Measurements from ENCODE around the gene IFT81. TPM values are rescaled to one million over a fixed set of nuclear protein-coding genes. Genes with fewer than 3 reads are reported as not detected.

The IFT81 gene
- total RNA-seq, 5 donors from 2014 or later (not counting 1 experiment from before 2014, with no cell fraction given), result 0.73 to 2.3 (median 1.5) TPM

DNA sequence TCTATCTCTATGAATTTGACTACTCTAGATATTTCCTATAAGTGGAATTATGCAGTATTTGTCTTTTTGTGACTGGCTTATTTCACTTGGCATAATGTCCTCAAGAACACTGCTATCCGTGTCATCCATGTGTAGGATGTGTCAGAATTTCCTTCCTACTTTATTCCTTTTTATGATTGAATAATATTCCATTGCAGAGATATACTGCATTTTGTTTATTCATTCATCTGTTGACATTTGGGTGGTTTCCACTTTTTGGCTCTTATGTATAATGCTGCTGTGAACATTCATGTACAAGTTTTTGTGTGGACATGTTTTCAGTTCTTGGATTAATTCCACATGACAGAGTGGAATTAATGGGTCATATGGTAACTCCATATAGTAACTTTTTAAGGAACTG, 111.2 kb downstream of the IFT81 start:
- Histone ChIP-seq H3K4me1 (ENCODE audit: control insufficient read depth in 1 of 2, extremely low read depth in 1 of 2, insufficient read depth in 2 of 2, low read length in 2 of 2) (no peaks in the 10 kb centered on the region), H3K9me3 (no peaks in the 10 kb centered on the region), H3K36me3 (ENCODE audit: control insufficient read depth in 2 of 2, extremely low read depth in 1 of 2, insufficient read depth in 1 of 2, low read length in 1 of 2) (no peaks in the 10 kb centered on the region), H3K4me3 (ENCODE audit: control insufficient read depth in 1 of 2, extremely low read depth in 1 of 2, low read length in 1 of 2) (no peak overlapping the region), H3K27ac (ENCODE audit: low read length) (no peak overlapping the region), H3K27me3 (replicated peaks in 1 of 2; ENCODE audit: control insufficient read depth in 2 of 2, extremely low read depth in 1 of 2, insufficient read depth in 2 of 2, low read length in 1 of 2) (peaks cover 0 to 6% of the 10 kb centered on the region in 2 experiments)
- H3K27me3 Mint-ChIP-seq, result peaks cover 3 to 11% of the 10 kb centered on the region in 2 donors
- POLR2A ChIA-PET, result no interaction called here
- no peaks in the 10 kb centered on the region for H3K9me3 Mint-ChIP-seq
- ATAC-seq (replicated peaks in 1 of 4) (no peak), DNase-seq (no peak)
- no peak overlapping the region for H3K4me3 Mint-ChIP-seq
- no peak overlapping the region for H3K27ac Mint-ChIP-seq
- H3K36me3 Mint-ChIP-seq, result peaks cover 4% of the 10 kb centered on the region
- CTCF ChIA-PET, result no interaction called here
- WGBS (ENCODE audit: insufficient coverage), result no CpG with 5 or more reads among the region's 1 CpG
- no peaks in the 10 kb centered on the region for H3K4me1 Mint-ChIP-seq

DNA sequence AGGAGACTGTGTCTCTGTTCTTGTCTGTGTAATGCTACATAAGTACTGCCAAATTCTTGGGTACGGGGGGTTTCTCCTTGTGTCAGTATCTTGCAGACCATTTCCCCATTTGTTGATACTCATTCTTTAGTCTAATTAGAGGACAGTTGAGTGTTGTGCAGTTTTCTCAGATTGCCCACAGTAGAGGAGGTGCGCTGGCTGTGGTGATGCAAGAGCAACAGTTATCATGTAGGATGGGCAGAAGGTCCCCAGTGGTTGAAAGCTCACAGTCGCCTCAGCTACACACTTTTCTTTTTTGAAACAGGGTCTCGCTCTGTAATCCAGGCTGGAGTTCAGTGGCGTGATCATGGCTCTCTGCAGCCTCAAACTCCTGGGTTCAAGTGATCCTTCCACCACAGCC, 119.1 kb downstream of the IFT81 start:
- DNase-seq, result no peak
- ChIA-PET POLR2A (no interaction called here), CTCF (interaction anchor here (0.5 to 0.9 kb wide), 3 partner anchors 144 to 1725 kb away, joined by 3 to 6 read pairs (median 4); no protein-coding TSS in a partner anchor)
- Histone ChIP-seq H3K4me3 (ENCODE audit: control insufficient read depth in 1 of 2, extremely low read depth in 1 of 2, low read length in 1 of 2) (no peak overlapping the region), H3K27me3 (replicated peaks in 1 of 2; ENCODE audit: control insufficient read depth in 2 of 2, extremely low read depth in 1 of 2, insufficient read depth in 2 of 2, low read length in 1 of 2) (peaks cover 0 to 2% of the 10 kb centered on the region in 2 experiments), H3K36me3 (ENCODE audit: control insufficient read depth in 2 of 2, extremely low read depth in 1 of 2, insufficient read depth in 1 of 2, low read length in 1 of 2) (no peaks in the 10 kb centered on the region), H3K4me1 (ENCODE audit: control insufficient read depth in 1 of 2, extremely low read depth in 1 of 2, insufficient read depth in 2 of 2, low read length in 2 of 2) (no peaks in the 10 kb centered on the region), H3K9me3 (no peaks in the 10 kb centered on the region), H3K27ac (ENCODE audit: low read length) (no peak overlapping the region)
- no peak for ATAC-seq (replicated peaks in 1 of 4)
- Mint-ChIP-seq H3K4me1 (no peaks in the 10 kb centered on the region), H3K36me3 (peaks cover 4% of the 10 kb centered on the region), H3K27me3 (peaks cover 3 to 7% of the 10 kb centered on the region in 2 donors), H3K9me3 (no peaks in the 10 kb centered on the region), H3K27ac (no peak overlapping the region), H3K4me3 (no peak overlapping the region)
- 98% methylated on average over 4 of the region's 5 CpGs for WGBS (ENCODE audit: insufficient coverage)

DNA sequence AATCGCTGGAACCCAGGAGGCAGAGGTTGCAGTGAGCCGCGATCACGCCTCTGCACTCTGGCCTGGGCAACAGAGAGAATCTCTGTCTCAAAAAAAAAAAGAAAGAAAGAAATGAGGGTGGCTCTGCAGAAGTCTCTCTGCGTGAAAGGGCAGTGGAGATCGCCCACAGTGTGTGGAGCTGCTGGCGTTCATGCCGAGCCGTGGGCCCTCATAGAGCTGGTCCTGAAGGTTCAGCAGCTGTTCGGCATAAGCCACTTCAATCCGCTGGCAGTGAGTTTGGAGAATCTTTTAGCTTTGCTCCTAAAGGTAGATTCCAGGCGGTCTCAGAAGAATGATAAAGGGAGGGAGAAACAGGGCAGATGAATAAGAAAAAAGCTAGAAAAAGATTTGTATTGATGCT, 120.2 kb downstream of the IFT81 start:
- Histone ChIP-seq H3K36me3 (ENCODE audit: control insufficient read depth in 2 of 2, extremely low read depth in 1 of 2, insufficient read depth in 1 of 2, low read length in 1 of 2) (no peaks in the 10 kb centered on the region), H3K4me1 (ENCODE audit: control insufficient read depth in 1 of 2, extremely low read depth in 1 of 2, insufficient read depth in 2 of 2, low read length in 2 of 2) (no peaks in the 10 kb centered on the region), H3K27ac (ENCODE audit: low read length) (no peak overlapping the region), H3K4me3 (ENCODE audit: control insufficient read depth in 1 of 2, extremely low read depth in 1 of 2, low read length in 1 of 2) (no peak overlapping the region), H3K27me3 (replicated peaks in 1 of 2; ENCODE audit: control insufficient read depth in 2 of 2, extremely low read depth in 1 of 2, insufficient read depth in 2 of 2, low read length in 1 of 2) (peaks cover 0 to 2% of the 10 kb centered on the region in 2 experiments), H3K9me3 (no peaks in the 10 kb centered on the region)
- ATAC-seq (replicated peaks in 1 of 4), result no peak
- no peak overlapping the region for H3K4me3 Mint-ChIP-seq
- POLR2A ChIA-PET, result no interaction called here
- no peaks in the 10 kb centered on the region for H3K9me3 Mint-ChIP-seq
- H3K36me3 Mint-ChIP-seq, result peaks cover 4% of the 10 kb centered on the region
- no peak for DNase-seq
- H3K27me3 Mint-ChIP-seq, result peaks cover 3 to 7% of the 10 kb centered on the region in 2 donors
- 96% methylated on average over 12 of the region's 12 CpGs for WGBS (ENCODE audit: insufficient coverage)
- H3K27ac Mint-ChIP-seq, result no peak overlapping the region
- H3K4me1 Mint-ChIP-seq, result no peaks in the 10 kb centered on the region
- CTCF ChIA-PET, result interaction anchor here in 1 of 2 donors (0.6 to 0.7 kb wide), 3 partner anchors 143 to 630 kb away, joined by 3 to 4 read pairs (median 3); no protein-coding TSS in a partner anchor

DNA sequence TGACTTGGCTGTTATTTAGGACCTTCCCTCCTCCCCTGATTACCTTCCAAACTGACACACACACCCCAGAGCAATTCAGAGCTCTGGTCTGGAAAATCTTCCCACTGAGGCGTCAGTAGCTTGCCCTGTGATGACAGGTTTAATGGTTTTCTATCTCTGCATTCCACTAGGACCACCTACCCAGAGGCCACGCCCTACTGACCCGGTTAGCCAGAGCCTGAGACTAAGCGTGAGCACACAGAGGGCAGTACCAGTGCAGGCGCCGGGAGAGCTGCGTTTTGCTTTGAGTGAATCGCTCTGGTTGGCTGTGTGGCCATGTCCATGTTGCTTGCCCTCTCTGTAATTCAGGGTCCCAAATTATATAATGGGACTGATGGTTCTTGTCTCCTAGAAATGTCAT, 120.7 kb downstream of the IFT81 start:
- ChIA-PET CTCF (interaction anchor here in 1 of 2 donors (0.6 kb wide), 1 partner anchor 540 kb away, joined by 4 read pairs; no protein-coding TSS in a partner anchor), POLR2A (no interaction called here)
- no peak overlapping the region for H3K27ac ChIP-seq (ENCODE audit: low read length)
- peaks cover 3 to 4% of the 10 kb centered on the region in 2 donors for H3K27me3 Mint-ChIP-seq
- H3K4me1 Mint-ChIP-seq, result no peaks in the 10 kb centered on the region
- H3K27me3 ChIP-seq (replicated peaks in 1 of 2; ENCODE audit: control insufficient read depth in 2 of 2, extremely low read depth in 1 of 2, insufficient read depth in 2 of 2, low read length in 1 of 2), result peaks cover 0 to 5% of the 10 kb centered on the region in 2 experiments
- no peaks in the 10 kb centered on the region for H3K4me1 ChIP-seq (ENCODE audit: control insufficient read depth in 1 of 2, extremely low read depth in 1 of 2, insufficient read depth in 2 of 2, low read length in 2 of 2)
- H3K36me3 ChIP-seq (ENCODE audit: control insufficient read depth in 2 of 2, extremely low read depth in 1 of 2, insufficient read depth in 1 of 2, low read length in 1 of 2), result no peaks in the 10 kb centered on the region
- H3K9me3 Mint-ChIP-seq, result no peaks in the 10 kb centered on the region
- no peak overlapping the region for H3K27ac Mint-ChIP-seq
- 72% methylated on average over 5 of the region's 8 CpGs for whole genome bisulfite sequencing (ENCODE audit: insufficient coverage)
- DNase-seq (no peak), ATAC-seq (replicated peaks in 1 of 4) (no peak)
- no peaks in the 10 kb centered on the region for H3K9me3 ChIP-seq
- H3K4me3 ChIP-seq (ENCODE audit: control insufficient read depth in 1 of 2, extremely low read depth in 1 of 2, low read length in 1 of 2), result no peak overlapping the region
- no peak overlapping the region for H3K4me3 Mint-ChIP-seq
- peaks cover 3% of the 10 kb centered on the region for H3K36me3 Mint-ChIP-seq

DNA sequence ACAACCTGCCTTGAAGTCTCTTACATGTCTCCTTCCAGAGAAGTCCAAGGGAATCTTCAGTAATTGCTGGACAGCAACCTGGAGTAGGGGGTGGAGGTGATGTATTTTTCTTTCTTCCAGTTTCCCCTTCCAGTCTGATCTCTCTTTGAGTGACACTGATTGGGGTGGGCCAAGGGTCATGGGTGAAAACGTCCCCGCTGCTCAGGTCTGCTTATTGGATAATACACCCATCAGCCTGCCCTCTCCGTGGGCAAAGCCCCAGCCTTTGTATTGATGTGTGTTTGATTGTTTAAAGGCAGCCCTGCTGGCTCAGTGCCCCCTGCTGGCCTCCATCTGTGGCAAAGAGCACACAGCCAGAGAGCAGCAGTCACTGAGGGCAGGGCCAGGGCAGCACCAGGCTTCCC, 121.2 kb downstream of the IFT81 start:
- WGBS (ENCODE audit: insufficient coverage), result no CpG with 5 or more reads among the region's 3 CpGs
- POLR2A ChIA-PET, result no interaction called here

DNA sequence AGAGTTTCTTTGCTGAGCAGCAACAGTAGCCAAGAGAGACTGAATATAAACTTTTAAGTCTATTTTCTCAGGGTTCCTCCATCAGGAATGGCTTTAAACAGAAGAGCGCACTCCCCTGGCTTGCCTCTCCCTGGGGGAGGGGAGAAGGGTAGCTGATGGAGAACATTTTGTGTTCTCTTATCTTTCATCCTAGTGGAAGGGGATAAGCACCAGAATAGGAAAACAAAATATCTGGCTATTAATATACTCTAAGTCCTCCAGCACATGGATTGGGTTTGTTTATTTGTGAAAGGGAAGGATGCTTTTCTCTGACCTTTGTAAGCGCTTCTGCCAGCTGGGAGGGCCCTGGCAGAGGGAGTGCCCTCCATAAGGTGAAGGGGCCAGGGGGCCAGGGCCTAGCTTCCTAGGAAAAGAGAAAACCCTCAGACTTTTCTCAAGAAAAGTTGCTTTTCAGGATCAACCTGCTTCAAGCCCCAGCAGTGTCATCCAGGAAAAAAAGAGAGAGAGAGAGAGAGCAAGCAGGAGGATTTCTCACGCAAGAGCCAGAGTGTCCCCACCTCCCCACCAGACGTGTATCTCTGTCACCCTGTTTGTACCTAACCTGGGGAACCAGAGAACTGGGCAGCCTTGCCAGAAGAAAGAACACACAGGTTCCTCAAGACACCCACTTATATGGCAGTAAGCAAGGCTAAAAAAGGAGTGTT, 122.6 kb downstream of the IFT81 start:
- WGBS (ENCODE audit: insufficient coverage), result 80% methylated on average over 1 of the region's 4 CpGs
- no peak for DNase-seq
- POLR2A ChIA-PET, result no interaction called here
- Mint-ChIP-seq H3K27ac (no peak overlapping the region), H3K4me1 (no peaks in the 10 kb centered on the region), H3K27me3 (no peaks in the 10 kb centered on the region), H3K9me3 (no peaks in the 10 kb centered on the region), H3K36me3 (no peaks in the 10 kb centered on the region), H3K4me3 (no peak overlapping the region)
- no peaks in the 10 kb centered on the region for H3K36me3 ChIP-seq (ENCODE audit: control insufficient read depth in 2 of 2, extremely low read depth in 1 of 2, insufficient read depth in 1 of 2, low read length in 1 of 2)
- H3K27ac ChIP-seq (ENCODE audit: low read length), result no peak overlapping the region
- CTCF ChIA-PET, result interaction anchor here (0.6 to 0.7 kb wide), 2 partner anchors 147 to 254 kb away, joined by 3 to 4 read pairs; no protein-coding TSS in a partner anchor
- ATAC-seq (replicated peaks in 1 of 4), result no peak
- H3K9me3 ChIP-seq, result no peaks in the 10 kb centered on the region
- H3K4me3 ChIP-seq (ENCODE audit: control insufficient read depth in 1 of 2, extremely low read depth in 1 of 2, low read length in 1 of 2), result no peak overlapping the region
- peaks cover 0 to 3% of the 10 kb centered on the region in 2 experiments for H3K27me3 ChIP-seq (replicated peaks in 1 of 2; ENCODE audit: control insufficient read depth in 2 of 2, extremely low read depth in 1 of 2, insufficient read depth in 2 of 2, low read length in 1 of 2)
- H3K4me1 ChIP-seq (ENCODE audit: control insufficient read depth in 1 of 2, extremely low read depth in 1 of 2, insufficient read depth in 2 of 2, low read length in 2 of 2), result no peaks in the 10 kb centered on the region

More for the DNA sequence above, 121.2 kb downstream of the IFT81 start:
- Histone ChIP-seq H3K36me3 (ENCODE audit: control insufficient read depth in 2 of 2, extremely low read depth in 1 of 2, insufficient read depth in 1 of 2, low read length in 1 of 2) (no peaks in the 10 kb centered on the region), H3K27ac (ENCODE audit: low read length) (no peak overlapping the region), H3K4me3 (ENCODE audit: control insufficient read depth in 1 of 2, extremely low read depth in 1 of 2, low read length in 1 of 2) (no peak overlapping the region), H3K27me3 (replicated peaks in 1 of 2; ENCODE audit: control insufficient read depth in 2 of 2, extremely low read depth in 1 of 2, insufficient read depth in 2 of 2, low read length in 1 of 2) (peaks cover 0 to 3% of the 10 kb centered on the region in 2 experiments), H3K4me1 (ENCODE audit: control insufficient read depth in 1 of 2, extremely low read depth in 1 of 2, insufficient read depth in 2 of 2, low read length in 2 of 2) (no peaks in the 10 kb centered on the region), H3K9me3 (no peaks in the 10 kb centered on the region)
- peak; percentile 63 to 72 (median 68) for ATAC-seq (replicated peaks in 1 of 4)
- peak in 33 of 35 experiments; percentile 4 to 61 (median 33) for DNase-seq
- Mint-ChIP-seq H3K27ac (no peak overlapping the region), H3K4me3 (no peak overlapping the region), H3K27me3 (no peaks in the 10 kb centered on the region), H3K9me3 (no peaks in the 10 kb centered on the region), H3K36me3 (no peaks in the 10 kb centered on the region), H3K4me1 (no peaks in the 10 kb centered on the region)
- CTCF ChIA-PET, result no interaction called here
